GM18511 (cell line): Measurements from ENCODE around the gene RANBP10.
"Not testable (repeated sequence)": the region's sequence is repeated elsewhere in the genome, so short reads cannot be mapped to it uniquely, and the experiment has no call there.

Source experiments
- ATAC-seq: cut with Tn5 transposase; IDR thresholded peaks from one replicate; pipeline ENCODE4 v1.9.1; 2021; ENCODE audit warnings: mild to moderate bottlenecking, moderate library complexity; ENCODE audit not compliant: unreplicated experiment

The RANBP10 gene

GRCh38 chr16:67719048-67719777, 87.1 kb downstream of the RANBP10 start, which contains the start of gene GFOD2:
Gene GFOD2, minus strand, starts transcription at chr16:67719316. Its CDS starts 33,601 bp downstream, at chr16:67685715.
- peak; percentile 90 for ATAC-seq

- peak; percentile 20 for ATAC-seq
These were observed 87.7 kb downstream of the RANBP10 start for GRCh38 chr16:67718668-67719047.

DNA sequence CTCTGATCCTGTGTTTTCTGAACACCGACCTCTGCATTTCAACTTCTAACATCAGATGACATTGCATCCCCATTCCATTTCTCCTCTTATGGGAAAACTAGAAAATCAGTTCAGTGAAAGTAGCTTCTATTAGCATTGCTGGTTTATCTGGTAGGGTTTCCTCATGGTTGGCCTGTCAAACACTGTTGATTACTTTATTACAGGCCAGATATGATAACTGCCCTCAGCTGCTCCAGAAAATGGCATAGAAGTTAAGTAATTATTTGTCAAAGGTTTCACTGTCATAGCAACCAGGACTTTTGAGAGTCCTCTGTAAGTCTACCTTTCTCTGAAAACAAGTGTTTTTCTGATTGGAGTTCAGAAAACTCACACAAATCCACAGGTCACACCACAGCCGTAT, 90.3 kb downstream of the RANBP10 start:
- no peak for ATAC-seq

- ATAC-seq = no peak
These were observed 91.8 kb downstream of the RANBP10 start for GRCh38 chr16:67714522-67714921.

GRCh38 chr16:67713647-67714273, 92.6 kb downstream of the RANBP10 start:
- no peak for ATAC-seq

- no peak for ATAC-seq
These were observed 95.8 kb downstream of the RANBP10 start for GRCh38 chr16:67710607-67711006.

DNA sequence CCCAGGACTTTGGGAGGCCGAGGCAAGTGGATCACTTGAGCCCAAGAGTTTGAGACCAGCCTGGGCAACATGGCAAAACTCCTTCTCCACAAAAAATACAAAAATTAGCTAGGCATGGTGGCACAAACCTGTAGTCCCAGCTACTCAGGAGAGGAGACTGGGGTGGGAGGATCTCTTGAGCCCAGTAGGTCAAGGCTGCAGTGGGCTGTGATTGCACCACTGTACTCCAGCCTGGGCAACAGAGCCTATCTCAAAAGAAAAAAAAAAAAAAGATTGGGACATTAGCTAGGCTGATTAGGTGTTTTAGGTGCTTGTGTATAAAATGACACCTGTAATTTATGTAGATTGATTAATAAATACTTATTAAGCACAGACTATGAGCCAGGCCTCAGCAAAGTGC, 97.3 kb downstream of the RANBP10 start:
- no peak for ATAC-seq

DNA sequence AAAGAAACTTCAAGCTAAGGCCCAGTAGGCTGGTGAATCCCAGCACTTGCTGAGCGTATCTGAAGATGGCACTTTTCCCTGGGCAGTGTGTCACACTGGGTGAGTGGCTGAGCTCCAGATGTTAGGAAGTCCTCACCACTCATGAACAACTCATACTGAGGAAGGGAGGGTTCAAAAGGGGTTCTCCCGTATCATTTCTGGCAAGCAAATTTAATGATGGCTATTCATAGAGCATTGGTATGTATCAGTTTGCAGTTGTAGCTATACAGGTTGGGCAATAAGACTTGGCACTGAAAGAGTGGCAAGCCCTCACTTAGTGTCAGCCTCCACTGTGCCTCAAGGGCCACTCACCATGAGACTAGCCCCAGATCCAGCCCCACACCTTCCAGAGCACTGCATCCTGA, 98.0 kb downstream of the RANBP10 start:
- no peak for ATAC-seq

GRCh38 chr16:67707790-67708189, 98.6 kb downstream of the RANBP10 start:
- ATAC-seq = no peak

DNA sequence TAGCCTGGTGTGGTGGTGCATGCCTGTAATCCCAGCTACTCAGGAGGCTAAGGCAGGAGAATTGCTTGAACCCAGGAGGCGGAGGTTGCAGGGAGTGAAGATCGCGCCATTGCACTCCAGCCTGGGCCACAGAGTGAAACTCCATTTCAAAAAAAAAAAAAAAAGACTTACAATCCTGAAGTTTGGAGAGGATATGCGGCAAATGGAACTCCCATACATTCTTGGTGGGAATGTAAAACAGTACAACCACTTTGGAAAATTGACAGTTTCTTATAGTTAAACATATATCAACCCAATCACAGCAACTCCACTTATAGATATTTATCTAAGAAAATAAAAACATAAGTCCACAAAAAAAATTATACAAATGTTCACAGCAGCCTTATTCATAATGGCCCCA, 99.2 kb downstream of the RANBP10 start:
- no peak for ATAC-seq

- no peak for ATAC-seq
These were observed 102.2 kb downstream of the RANBP10 start for GRCh38 chr16:67704110-67704509.

DNA sequence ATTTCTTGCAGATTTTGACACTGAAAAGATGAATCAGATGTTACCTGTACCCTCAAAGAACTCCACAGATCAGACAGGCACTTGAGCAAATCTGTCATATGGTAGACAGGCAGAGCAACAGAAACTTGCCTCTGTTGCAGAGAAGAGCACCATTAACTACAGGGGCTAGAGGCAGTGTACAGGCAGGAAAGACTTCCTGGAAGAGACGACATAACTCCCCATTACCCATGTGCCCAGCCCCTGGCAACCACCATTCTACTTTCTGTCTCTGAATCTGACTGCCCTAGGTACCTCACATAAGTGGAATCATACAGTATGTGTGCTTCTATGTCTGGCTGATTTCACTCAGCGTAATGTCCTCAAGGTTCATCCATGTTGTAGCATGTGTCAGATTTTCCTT, 102.7 kb downstream of the RANBP10 start:
- ATAC-seq = no peak

- ATAC-seq = no peak
These were observed 104.2 kb downstream of the RANBP10 start for GRCh38 chr16:67702130-67702529.

GRCh38 chr16:67701420-67701819, 104.9 kb downstream of the RANBP10 start:
- ATAC-seq = no peak

GRCh38 chr16:67699265-67699664, 107.1 kb downstream of the RANBP10 start:
- ATAC-seq = no peak

- no peak for ATAC-seq
These were observed 108.8 kb downstream of the RANBP10 start for GRCh38 chr16:67697422-67698185.

DNA sequence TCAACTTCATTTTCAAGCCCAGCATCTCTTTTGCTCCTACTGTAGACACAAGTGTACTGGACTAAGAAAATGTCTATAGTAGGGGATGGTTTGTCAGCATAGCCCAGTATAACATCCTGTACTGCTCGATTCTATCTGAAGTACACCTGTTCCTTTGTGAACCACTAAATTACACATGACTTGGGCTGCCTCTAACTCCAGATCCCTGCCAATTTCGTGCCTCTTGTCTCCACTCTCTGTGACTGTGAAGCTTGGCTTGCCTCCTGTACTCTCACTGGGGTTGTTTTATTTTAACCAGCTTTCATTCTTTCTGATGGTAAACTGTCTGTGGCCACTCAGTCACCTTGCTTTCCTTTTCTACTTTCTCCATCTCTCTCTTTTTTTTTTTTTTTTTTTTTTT, 111.7 kb downstream of the RANBP10 start:
- ATAC-seq = no peak

GRCh38 chr16:67693517-67694285, 112.7 kb downstream of the RANBP10 start:
- ATAC-seq = not testable (repeated sequence)

GRCh38 chr16:67685388-67686112, 120.8 kb downstream of the RANBP10 start:
- peak; percentile 55 for ATAC-seq

DNA sequence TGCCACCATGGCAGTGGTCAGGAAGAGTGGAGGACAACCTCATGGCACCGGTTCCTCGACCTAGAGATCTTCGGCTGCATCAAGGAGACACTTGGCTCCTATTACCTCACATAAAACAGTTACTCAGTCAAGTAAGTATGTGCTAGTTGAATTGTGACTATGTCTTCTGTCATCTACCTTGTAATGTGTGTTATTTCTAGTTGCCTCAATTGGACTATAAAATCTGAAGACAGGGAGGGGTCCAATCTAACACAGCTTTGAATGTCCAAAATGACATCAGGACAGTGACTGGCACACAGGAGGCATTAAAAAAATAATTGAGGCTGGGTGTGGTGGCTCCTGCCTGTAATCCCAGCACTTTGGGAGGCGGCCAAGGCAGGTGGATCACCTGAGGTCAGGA, 122.6 kb downstream of the RANBP10 start:
- no peak for ATAC-seq
